ENCODE measurements around the gene GALNT2.

Gene GALNT2

DNA sequence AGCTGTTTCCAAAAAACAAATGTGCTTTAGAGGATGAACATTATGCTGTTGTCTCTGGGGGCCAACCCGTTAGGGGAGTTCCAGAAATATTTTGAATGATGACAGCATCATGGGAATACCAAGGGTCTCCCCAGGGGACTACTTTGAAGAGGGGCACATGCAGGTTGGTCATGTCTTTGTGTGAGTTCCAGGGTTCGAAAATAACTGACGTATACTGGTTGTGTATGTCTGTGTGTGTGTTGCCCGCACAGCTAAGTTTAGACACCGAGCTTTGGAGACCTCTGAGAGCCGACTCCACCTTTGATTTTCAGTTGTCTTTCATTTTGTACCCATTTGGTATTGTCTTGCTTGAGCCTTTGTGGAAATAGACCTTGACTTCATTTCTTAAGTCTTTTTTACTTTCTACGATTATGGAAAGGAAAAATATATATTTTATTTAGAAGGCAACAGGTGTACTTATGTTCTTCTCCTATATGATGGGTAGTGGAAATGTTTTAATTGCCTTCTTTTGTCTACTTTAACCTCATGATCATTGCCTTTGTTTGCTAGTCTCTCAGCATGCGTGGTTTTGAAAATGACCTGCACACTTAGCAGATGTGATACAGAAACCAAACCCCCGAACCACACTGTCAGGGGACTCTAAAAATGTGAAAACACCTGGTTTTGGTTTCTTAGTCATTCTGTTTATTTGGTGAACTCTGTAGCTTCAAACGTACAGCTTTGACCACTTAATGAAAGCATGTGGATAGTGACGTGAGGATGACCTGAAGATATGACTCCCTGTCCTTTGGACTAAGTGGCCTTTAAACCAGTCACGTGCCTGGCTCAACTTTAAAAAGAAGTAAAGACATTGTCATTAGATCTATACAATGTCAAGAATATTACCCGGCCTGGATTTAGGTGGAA lies 56.5 kb downstream of the GALNT2 start:
- no peak for TF ChIP-seq GATA1 (IDR thresholded peaks at IDR 0.05; ENCODE audit: low read depth, low read length)
- no peak for TF ChIP-seq POLR2A (IDR thresholded peaks at IDR 0.05; ENCODE audit: low read length)

DNA sequence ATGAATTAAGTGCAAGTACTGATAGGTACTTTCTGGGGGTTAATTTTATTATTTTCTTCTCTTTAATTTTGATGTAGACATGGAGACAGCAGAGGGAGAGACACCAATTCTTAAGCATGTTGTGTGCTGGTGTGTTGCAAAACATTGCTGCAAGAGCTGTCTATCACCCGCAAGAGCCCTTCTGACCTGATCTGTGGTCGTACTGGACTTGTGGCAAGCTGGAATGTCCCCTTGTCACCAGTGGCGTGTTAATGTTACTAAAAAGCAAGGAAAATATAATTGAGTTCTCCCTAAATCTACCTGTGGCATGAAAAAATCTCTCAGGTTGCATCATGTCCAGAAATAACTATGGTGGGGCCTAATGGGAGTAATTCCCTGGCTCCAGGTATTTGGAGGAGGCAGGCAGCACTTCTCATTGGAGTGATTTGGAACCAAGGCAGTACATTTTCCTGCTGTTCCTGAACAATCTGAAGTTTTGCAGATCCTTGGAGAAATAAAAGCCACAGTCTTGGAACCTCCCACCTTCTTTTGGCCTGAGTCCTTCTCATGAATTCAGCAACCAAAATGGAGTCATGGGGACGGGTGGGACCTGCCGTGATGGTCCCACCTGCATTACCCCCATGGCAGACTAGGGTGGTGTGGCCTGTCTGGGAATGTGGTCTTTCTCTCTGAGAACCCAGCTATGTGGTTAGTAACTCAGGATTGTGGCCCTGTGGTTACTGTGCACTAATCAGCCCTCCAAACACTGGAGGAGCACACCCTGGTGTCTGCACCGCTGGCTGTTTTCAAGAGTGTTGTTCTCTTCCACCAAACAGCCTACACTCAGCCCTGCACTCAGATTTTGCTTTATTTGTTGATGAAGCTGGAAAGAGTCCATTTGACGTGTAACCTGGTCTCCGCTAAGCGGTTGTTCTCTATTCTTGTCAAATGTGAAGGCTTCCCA lies 57.4 kb downstream of the GALNT2 start:
- peak; percentile 40 to 65 for DNase-seq
- TF ChIP-seq GATA1 (IDR thresholded peaks at IDR 0.05; ENCODE audit: low read depth, low read length) (no peak), POLR2A (IDR thresholded peaks at IDR 0.05; ENCODE audit: low read length) (no peak)

More for the DNA sequence above, 56.5 kb downstream of the GALNT2 start:
- DNase-seq, result no peak

DNA sequence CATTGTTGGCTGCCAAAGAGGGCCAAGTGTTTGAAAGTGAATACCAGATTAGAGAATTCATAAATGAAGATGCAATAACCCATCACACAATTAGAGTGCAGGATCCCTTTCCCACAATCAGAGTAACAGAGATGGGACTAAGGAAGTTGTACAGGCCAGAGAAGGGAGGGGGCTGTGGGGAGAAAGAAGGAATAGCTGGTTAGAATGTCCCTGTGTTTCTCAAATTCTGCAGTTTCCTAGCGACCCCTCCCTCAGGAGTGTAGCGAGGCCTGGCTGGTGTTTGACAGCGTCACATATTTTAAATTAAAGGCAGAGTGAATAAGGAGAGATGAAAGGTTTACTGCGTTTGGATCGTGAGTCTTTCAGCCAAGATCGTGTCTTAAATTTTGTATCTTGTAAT lies 58.1 kb downstream of the GALNT2 start:
- no peak for DNase-seq
- TF ChIP-seq POLR2A (IDR thresholded peaks at IDR 0.05; ENCODE audit: low read length) (no peak), GATA1 (IDR thresholded peaks at IDR 0.05; ENCODE audit: low read depth, low read length) (no peak)

DNA sequence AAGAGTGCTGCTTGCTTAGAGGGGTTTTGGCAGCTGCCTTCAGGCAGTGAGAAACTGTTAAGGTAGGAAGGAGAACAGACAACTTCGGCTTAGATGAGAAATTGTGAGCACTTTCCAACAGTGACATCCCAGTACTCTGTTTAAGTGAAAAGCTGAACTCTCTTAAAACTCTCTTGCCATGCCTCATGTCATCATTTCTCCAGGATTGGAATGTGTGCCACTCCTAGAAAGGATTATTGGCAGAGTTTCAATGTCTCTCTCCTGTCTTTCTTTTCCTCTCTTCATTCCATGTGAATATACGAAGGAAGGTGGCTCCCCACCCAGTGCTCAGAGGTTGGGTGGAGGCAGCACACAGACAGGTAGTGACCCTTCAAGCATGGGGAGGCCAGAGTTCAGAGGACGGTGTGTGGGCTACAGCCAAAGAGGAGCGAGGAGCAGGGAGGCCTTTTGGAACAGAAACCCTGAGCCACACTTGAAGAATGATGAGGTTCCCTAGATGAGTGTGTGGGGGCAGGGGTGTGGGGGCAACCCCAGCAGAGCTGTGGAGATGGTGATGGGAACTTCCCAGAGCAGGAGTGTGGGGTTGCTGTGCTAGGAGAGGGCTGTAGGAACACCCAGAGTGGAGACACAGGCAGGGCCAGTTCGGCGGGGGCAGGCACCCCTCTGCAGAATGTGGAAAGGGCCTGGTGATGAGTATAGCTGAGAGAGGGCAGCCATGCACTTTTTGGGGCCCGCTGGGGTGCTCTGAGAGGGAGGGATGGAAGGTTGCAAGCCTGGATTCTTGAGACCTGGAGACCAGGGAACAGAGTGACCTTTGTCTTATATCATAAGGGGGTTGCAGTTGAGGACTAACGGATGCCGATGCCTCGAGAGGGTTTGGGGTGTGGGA lies 58.8 kb downstream of the GALNT2 start:
- TF ChIP-seq GATA1 (IDR thresholded peaks at IDR 0.05; ENCODE audit: low read depth, low read length), result no peak
- DNase-seq, result no peak

DNA sequence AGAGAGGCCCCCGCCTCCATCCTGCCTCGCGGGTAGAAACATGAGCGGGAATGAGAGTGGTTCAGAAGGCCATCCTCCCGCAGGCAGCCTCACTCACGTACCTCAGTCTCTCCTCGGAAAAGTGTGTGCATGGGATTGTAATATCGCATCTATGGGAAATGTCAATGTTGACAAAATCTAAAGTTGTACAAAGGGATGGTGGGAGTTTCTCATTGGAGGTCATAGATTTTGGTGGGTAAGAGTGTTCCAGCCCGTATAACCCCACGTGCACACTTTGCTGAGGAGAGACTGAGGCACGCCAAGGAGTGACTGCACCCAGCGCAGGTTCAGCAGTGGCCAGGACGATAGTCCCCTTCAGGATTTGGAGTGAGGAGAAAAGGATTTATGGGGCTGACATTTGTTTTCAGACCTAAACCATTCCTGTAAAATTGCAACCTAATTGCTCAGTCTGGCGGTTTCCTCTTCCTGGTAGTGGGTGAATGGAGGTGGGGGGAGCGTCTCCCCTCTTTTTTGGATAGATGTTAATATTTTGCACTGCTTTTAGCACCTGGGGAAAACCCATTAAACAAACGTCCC lies 59.6 kb downstream of the GALNT2 start:
- DNase-seq, result peak in 1 of 2 experiments; percentile 51
- TF ChIP-seq POLR2A (IDR thresholded peaks at IDR 0.05; ENCODE audit: low read length), result peak; percentile 29
- no peak for TF ChIP-seq GATA1 (IDR thresholded peaks at IDR 0.05; ENCODE audit: low read depth, low read length)

DNA sequence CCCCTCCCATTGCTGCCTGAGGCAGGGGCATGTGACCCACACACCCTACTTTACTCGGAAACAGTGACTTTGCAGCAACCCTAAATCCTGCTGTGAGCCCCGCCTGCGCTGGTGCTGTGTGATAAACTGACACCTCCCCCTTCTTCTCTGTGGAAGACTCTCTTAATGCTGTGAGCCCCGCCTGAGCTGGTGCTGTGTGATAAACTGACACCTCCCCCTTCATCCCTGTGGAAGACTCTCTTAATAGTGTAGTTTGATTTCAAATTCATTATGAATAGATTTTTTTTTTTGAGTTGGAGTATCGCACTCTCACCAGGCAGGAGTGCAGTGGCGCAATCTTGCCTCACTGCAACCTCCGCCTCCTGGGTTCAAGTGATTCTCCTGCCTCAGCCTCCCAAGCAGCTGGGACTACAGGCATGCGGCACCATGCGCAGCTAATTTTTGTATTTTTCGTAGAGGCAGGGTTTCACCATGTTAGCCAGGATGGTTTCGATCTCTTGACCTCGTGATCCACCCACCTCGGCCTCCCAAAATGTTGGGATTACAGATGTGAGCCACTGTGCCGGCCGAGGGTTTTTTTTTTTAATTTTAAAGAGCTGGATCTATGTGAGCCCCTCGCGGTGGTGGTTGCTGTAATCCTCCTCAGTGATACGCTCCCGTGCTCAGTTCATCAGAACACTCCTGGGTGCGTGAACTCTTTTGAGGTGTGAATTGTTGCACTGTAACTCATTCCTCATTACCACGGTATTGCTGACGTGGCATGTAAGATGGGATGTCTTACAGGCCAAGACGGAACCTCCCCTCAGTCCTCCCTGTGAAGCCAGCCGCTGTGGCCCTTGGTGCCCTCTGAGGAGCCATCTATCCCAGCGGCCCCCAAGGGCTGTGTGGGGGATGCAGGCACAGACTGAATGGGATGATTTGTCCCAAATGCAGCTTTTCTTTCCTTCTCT lies 60.3 kb downstream of the GALNT2 start:
- peak; percentile 45 for TF ChIP-seq GATA1 (IDR thresholded peaks at IDR 0.05; ENCODE audit: low read depth, low read length)
- TF ChIP-seq POLR2A (IDR thresholded peaks at IDR 0.05; ENCODE audit: low read length), result no peak
- DNase-seq, result peak; percentile 97 to 99

DNA sequence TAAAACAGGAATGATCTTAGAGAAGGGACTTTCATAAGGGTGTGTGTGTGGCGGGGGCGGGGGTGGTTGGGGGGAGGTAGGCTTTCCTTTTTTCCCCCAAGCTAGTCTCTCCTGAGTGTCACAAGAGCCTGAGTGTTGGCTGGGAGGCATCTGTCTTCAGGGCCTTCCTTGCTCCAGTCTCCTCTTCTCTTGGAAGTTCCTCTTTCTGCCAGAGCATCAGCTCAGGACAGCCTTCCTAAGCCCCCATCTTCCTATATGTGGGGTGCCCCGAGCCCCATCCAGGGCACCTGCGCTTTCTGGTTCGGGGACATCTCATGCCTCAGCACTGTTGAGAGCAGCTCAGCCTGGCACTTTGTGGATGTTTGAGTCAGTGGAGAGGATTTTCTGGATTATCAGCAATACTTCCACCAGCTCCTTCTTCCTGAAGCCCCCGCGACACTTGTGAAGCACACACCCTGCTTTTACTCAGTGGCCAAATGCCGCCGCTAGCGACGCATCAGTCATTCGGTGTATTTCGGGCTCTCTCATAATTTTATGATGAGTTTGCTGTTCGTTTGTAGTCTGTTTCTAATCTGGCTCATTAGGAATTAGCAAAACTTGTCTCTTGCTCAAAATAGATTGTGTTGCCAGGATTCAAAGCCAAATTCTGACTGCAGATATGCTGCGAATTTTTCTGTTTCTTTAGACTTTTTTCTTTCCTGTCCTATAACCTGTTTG lies 61.7 kb downstream of the GALNT2 start:
- TF ChIP-seq POLR2A (IDR thresholded peaks at IDR 0.05; ENCODE audit: low read length) (no peak), GATA1 (IDR thresholded peaks at IDR 0.05; ENCODE audit: low read depth, low read length) (no peak)
- DNase-seq, result peak; percentile 15 to 37

DNA sequence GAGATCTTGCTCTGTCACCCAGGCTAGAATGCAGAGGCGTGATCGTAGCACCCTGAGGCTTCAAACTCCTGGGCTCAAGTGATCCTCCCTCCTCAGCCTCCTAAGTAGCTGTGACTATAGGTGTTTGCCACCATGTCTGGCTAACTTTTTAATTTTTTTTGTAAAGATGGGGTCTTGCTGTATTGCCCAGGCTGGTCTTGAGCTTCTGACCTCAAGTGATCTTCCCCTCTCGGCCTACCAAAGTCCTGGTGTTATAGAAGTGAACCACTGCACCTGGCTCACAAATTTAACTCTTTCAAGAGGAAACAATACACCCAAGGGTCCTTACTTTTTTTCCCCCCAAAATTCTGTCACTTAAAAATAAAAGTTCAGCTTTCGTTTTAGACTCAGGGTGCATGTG lies 62.3 kb downstream of the GALNT2 start:
- TF ChIP-seq POLR2A (IDR thresholded peaks at IDR 0.05; ENCODE audit: low read length) (no peak), GATA1 (IDR thresholded peaks at IDR 0.05; ENCODE audit: low read depth, low read length) (no peak)
- no peak for DNase-seq

DNA sequence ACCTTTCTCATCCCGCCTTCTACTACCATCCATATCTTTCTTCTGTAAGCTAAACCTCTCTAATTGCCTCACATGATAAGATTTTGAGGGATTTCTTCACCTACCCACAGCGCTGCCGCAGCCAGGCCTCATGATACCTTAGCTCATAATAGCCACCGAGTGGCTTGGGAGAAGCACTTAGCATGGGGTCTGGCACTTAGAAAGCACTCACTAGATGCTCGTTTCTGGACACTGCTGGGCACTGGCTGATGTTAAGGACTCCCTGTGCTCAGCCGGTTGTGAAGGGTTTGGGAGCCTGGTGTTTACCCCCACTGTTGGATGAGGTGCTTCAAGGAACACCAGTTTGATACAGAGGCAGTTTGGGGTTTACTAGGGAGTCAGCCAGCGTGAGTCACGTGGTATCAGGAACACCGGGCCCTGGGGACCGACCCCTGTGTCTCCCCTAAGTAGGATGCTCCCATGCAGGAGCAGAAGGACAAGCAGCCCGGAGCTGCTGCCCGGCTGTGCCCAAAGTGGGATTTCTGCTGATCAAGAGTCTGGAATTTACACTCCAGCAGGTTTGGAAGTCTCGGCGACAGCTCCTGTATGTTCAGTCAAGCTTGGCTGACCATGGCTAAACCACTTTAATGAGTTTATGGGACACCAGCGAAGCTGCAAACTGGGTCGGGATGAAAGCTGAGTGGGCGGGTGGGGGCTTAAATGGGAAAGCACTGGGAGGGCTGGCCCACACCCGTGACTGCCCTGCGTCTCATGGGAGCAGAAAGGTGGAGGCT lies 63.3 kb downstream of the GALNT2 start:
- DNase-seq, result no peak
- TF ChIP-seq GATA1 (IDR thresholded peaks at IDR 0.05; ENCODE audit: low read depth, low read length) (no peak), POLR2A (IDR thresholded peaks at IDR 0.05; ENCODE audit: low read length) (no peak)

DNA sequence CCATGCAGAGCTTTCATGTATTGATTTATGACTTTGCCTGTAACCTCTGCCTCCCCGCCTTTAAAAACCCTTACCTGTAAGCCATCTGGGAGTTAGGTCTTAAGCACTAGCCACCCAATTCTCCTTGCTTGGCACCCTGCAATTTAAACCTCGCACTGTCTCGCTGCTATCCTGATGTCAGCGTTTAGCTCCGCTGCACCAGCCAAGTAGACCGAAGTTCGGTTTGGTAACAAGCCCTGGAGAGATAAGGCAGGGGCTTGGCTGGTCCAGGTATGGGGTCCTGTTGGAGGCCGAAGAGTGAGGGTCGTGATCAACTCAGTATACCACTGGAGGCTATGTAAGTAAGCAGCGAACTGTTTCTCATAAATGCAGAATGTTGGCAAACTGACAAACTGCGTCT lies 64.4 kb downstream of the GALNT2 start:
- no peak for DNase-seq
- TF ChIP-seq GATA1 (IDR thresholded peaks at IDR 0.05; ENCODE audit: low read depth, low read length), result no peak
- TF ChIP-seq POLR2A (IDR thresholded peaks at IDR 0.05; ENCODE audit: low read length), result no peak

DNA sequence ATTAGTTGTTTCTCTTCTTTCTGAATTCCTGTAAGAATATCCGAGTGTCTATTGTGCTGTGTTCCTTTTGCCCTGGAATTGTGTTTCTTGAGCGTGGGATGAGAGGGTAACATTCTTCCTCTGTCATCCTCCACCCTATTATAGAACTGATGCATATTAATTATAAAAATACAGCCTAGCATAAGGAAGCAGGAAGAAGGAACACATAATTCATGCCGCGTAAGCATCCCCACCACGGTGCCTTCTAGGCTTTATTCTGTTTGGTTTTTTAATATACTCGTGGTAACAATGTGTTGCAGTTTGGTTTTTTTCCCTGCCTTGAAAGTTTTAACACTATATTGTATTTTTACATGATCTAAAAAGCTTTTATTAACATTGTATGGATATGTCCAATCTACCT lies 65.7 kb downstream of the GALNT2 start:
- no peak for DNase-seq
- no peak for TF ChIP-seq POLR2A (IDR thresholded peaks at IDR 0.05; ENCODE audit: low read length)
- no peak for TF ChIP-seq GATA1 (IDR thresholded peaks at IDR 0.05; ENCODE audit: low read depth, low read length)
